ENCODE results near the gene PRR18.

Gene PRR18

DNA sequence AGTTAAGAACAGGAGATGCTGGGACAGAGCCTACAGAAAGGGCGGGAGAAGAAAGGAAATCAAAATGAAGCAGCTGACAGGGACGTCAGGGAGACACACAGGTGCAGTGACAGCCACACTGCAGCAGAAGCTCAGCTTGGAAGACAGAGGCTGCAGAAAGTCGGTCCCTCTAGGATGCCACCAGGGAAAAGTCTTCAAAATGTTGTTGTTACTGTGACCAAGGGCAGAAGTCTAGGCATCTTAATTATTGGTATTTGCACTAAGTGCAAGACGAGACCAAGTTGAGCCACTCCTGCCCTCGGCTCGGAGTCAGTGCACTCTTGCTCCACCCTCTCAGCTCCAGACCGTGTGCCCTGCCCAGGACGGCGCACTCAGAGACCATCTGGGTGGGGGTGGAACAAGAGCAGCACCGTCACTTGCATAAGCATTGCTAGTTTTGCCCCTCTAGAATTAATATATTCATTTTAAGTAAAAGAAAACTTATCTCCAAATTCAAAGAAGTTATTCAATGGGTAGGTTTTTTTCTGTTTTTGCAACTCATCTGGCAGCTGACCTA, 2.6 kb downstream of the PRR18 start:
- H3K4me3 ChIP-seq (replicated peaks; ENCODE audit: low read depth, low read length): no peak overlapping the region
- TF ChIP-seq, protein P1, sequence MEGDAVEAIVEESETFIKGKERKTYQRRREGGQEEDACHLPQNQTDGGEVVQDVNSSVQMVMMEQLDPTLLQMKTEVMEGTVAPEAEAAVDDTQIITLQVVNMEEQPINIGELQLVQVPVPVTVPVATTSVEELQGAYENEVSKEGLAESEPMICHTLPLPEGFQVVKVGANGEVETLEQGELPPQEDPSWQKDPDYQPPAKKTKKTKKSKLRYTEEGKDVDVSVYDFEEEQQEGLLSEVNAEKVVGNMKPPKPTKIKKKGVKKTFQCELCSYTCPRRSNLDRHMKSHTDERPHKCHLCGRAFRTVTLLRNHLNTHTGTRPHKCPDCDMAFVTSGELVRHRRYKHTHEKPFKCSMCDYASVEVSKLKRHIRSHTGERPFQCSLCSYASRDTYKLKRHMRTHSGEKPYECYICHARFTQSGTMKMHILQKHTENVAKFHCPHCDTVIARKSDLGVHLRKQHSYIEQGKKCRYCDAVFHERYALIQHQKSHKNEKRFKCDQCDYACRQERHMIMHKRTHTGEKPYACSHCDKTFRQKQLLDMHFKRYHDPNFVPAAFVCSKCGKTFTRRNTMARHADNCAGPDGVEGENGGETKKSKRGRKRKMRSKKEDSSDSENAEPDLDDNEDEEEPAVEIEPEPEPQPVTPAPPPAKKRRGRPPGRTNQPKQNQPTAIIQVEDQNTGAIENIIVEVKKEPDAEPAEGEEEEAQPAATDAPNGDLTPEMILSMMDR (IDR thresholded peaks at IDR 0.05; ENCODE audit: low read depth, low read length, missing control alignments): no peak
- DNase-seq (ENCODE audit: extremely low read depth, low read depth): no peak

DNA sequence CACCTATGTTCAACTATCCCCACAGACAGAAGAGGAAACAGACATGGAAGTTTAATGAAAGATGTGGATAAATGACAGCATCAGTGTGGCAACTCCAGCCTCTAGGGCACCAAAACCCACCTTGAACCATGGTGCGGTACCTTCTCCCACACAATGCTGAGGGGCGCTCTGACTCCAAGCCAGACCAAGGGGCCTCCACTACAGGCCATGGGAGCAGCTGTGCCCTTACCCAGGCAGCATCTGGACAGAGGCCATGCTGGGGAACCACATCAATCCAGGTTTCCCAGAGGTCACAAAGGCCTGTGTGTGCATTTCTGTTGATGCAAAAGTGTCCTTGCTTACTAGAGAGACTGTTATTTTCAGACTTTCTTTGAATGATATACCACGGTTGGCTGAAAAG, 4.1 kb downstream of the PRR18 start:
- TF ChIP-seq, protein P1 (IDR thresholded peaks at IDR 0.05; ENCODE audit: low read depth, low read length, missing control alignments): no peak
- H3K4me3 ChIP-seq (replicated peaks; ENCODE audit: low read depth, low read length): no peak overlapping the region
- DNase-seq (ENCODE audit: extremely low read depth, low read depth): no peak

DNA sequence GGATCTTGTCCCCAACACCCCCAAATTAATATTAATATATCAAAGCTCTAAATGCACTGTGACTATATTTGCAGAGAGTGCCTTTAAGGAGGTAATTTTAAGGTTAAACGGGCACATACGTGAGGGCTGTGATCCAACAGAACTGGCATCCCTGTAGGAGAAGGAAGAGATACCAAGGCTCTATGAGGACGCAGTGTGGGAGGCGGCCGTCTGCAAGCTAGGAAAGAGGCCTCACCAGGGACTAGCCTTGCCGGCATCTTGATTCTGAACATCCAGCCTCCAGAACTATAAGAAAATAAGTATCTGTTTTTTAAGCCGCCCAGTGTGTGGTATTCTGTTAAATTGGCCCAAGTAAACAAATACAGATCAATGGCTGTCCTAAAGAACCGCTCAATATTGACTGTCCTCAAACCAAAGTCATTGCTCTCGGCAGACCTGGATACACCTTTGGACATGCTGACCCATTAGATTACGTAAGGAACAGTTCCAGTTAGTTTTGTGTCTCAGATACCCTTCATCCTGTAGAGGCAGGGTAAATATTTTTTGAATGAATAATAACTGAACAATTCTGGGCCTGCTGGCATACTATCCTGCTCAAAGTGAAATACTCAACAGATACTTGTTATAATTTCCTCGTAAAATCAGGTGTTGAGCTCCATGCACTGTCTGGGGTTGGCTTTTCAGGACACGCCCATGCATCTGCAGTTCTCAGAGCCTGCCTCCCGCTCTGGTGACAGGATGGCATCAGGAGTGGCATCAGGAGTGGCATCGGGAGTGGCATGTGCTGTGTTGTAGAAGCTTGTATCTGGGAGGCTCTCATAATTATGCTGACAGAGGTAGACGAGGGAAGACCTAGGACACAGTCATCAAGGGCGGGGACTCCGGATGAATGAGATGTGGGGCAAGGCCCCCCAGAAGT, 6.3 kb downstream of the PRR18 start:
- no peak overlapping the region for H3K4me3 ChIP-seq (replicated peaks; ENCODE audit: low read depth, low read length)
- TF ChIP-seq, protein P1 (IDR thresholded peaks at IDR 0.05; ENCODE audit: low read depth, low read length, missing control alignments): no peak
- no peak for DNase-seq (ENCODE audit: extremely low read depth, low read depth)

DNA sequence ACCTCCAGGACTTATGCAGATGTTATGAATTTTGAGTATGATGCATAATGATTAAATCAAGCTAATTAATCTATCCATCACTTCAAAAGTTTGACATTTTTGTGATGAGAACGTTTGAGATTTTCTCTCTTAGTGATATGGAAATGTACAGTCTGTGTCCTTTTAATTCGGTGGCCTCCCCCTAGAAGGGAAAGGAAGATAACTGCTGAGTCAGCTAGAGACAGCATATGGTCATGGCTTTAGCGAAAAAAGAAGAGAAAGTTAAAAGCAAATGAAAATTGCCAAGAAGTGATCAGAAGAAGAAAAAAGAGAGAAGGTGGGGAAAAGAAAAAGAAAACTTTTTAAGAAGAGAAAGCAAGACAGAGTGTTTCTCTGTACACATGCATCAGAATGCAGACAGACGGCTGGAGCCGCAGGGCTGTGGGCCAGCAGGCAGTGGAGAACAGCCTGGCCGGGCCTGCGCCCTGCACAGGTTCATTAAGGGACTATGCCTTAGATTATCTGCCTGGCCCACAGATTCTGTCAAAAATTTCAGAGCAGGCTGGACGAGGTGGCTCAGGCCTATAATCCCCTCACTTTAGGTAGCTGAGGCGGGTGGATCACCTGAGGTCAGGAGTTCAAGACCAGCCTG, 7.7 kb downstream of the PRR18 start:
- no peak overlapping the region for H3K4me3 ChIP-seq (replicated peaks; ENCODE audit: low read depth, low read length)
- no peak for DNase-seq (ENCODE audit: extremely low read depth, low read depth)
- TF ChIP-seq, protein P1 (IDR thresholded peaks at IDR 0.05; ENCODE audit: low read depth, low read length, missing control alignments): no peak

DNA sequence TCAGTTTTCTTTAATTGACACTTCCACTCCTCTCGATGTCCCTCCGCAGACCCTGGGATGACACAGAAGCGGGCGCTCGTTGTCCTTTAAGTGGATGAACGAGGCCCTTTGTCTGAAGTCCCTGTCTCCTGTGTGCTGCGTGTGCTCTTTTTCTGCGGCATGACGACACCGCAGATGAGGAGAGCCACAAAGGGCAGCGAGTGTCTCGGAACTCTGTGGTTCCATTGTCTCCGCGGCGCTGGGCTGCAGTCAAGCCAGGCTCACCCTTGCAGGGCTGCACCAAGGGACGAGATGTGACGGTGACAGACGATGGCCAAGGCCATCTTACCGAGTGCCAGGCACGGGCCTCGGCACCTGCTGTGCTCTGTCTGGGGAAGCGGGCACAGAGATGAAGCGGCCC, 10.6 kb downstream of the PRR18 start:
- no peak for DNase-seq (ENCODE audit: extremely low read depth, low read depth)
- TF ChIP-seq, protein P1 (IDR thresholded peaks at IDR 0.05; ENCODE audit: low read depth, low read length, missing control alignments): no peak

DNA sequence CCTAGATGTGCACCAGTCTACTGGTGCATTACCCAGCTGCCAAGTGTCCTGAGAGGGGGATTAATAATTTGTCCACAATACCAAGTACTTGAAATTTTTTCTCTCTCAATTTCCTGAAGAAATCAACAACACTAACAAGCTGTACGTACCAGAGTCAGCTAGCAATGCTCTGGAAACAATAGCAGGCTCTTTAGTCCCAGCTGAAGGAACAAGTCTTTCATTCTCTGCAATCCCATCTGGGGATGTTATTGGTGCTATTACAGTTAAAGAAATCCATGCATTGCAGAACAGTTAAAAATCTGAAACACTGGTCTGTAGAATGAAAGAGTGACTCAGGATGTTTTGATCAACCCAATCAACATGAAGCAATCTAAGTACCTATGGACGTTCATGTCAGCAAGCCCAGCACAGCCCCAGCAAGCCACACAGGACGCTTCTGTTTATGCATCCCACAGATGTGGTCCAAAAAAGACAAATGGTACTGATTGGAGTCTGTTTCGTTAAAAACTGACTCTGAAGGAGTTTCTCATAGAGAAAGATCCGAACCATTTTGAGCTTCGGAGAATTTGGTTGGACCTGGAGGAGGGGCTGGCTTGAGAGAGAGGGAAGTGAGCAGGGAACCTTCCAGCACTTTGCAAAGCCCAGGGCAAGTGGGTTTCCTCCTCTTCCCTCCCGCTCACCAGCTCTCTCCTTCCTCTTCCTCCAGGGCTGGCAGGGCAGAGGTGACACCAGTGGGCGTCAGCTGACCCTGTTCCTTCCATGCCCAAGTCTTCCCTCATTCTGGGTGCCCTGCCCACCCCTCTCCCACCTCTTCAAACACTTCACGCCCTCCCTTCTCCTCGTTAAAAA, 11.9 kb downstream of the PRR18 start:
- DNase-seq (ENCODE audit: extremely low read depth, low read depth): no peak
- no peak overlapping the region for H3K4me3 ChIP-seq (replicated peaks; ENCODE audit: low read depth, low read length)
- TF ChIP-seq, protein P1 (IDR thresholded peaks at IDR 0.05; ENCODE audit: low read depth, low read length, missing control alignments): no peak

More for the DNA sequence above, 10.6 kb downstream of the PRR18 start:
- H3K4me3 ChIP-seq (replicated peaks; ENCODE audit: low read depth, low read length): no peak overlapping the region
